Measurements from ENCODE around the gene FBLN5. TPM values are rescaled to one million over a fixed set of nuclear protein-coding genes. Genes with fewer than 3 reads are reported as not detected.

The FBLN5 gene
- total and polyA plus RNA-seq, 4 experiments from 2014 or later: 7.9 to 23.7 (median 15.8) TPM

- no peak overlapping the region for H3K4me3 ChIP-seq (ENCODE audit: low read length in 2 of 2)
- POLR2A ChIA-PET (ENCODE audit: partially characterized antibody): interaction anchor here (0.6 to 7.3 kb wide), 12 partner anchors 10 to 474 kb away, joined by 3 to 86 read pairs (median 3); partner anchors contain the start of gene TC2N
- Mint-ChIP-seq H3K4me3 (peak overlapping the region in 4 of 8 donors; percentile 51 to 81 (median 72)), H3K4me1 (peaks cover 31 to 64% (median 46%) of the 10 kb centered on the region in 4 donors), H3K36me3 (no peaks in the 10 kb centered on the region), H3K27me3 (no peaks in the 10 kb centered on the region), H3K27ac (peak overlapping the region; percentile 79 to 91 (median 86)), H3K9me3 (no peaks in the 10 kb centered on the region)
- H3K27ac ChIP-seq (ENCODE audit: low read depth, low read length): no peak overlapping the region
- intact Hi-C loops (cut with micrococcal nuclease): loop anchor here (2.0 to 5.0 kb wide), 4 partner anchors 17 to 102 kb away; partner anchors contain the start of gene TC2N
- no peaks in the 10 kb centered on the region for H3K9me3 ChIP-seq (ENCODE audit: control insufficient read depth in 1 of 2, low read length in 2 of 2)
- peaks cover 54% of the 10 kb centered on the region for H3K4me1 ChIP-seq (ENCODE audit: insufficient read depth, low read length)
- H3K27me3 ChIP-seq (ENCODE audit: insufficient read depth, low read length): no peaks in the 10 kb centered on the region
- H3K36me3 ChIP-seq (ENCODE audit: insufficient read depth, low read length): no peaks in the 10 kb centered on the region
- CTCF ChIA-PET (ENCODE audit: partially characterized antibody): interaction anchor here (1.2 to 6.2 kb wide), 2 partner anchors 15 to 22 kb away, joined by 3 to 46 read pairs; partner anchors contain the start of gene TC2N
- DNase-seq: no peak
Observed at GRCh38 chr14:91889477-91890211, 57.9 kb downstream of the FBLN5 start.

GRCh38 chr14:91888641-91889476 lies 58.6 kb downstream of the FBLN5 start:
- H3K4me3 Mint-ChIP-seq: peak overlapping the region in 1 of 8 donors; percentile 52
- Histone ChIP-seq H3K4me1 (ENCODE audit: insufficient read depth, low read length) (peaks cover 50% of the 10 kb centered on the region), H3K27me3 (ENCODE audit: insufficient read depth, low read length) (no peaks in the 10 kb centered on the region), H3K36me3 (ENCODE audit: insufficient read depth, low read length) (no peaks in the 10 kb centered on the region), H3K9me3 (ENCODE audit: control insufficient read depth in 1 of 2, low read length in 2 of 2) (no peaks in the 10 kb centered on the region), H3K4me3 (ENCODE audit: low read length in 2 of 2) (no peak overlapping the region), H3K27ac (ENCODE audit: low read depth, low read length) (no peak overlapping the region)
- intact Hi-C loops (cut with micrococcal nuclease): loop anchor here (2.0 kb wide), 1 partner anchor 16 kb away; no protein-coding TSS in a partner anchor
- H3K27ac Mint-ChIP-seq: peak overlapping the region in 5 of 7 donors; percentile 10 to 86 (median 68)
- H3K9me3 Mint-ChIP-seq: no peaks in the 10 kb centered on the region
- H3K36me3 Mint-ChIP-seq: no peaks in the 10 kb centered on the region
- H3K4me1 Mint-ChIP-seq: peaks cover 31 to 59% (median 45%) of the 10 kb centered on the region in 4 donors
- H3K27me3 Mint-ChIP-seq: no peaks in the 10 kb centered on the region
- CTCF ChIA-PET (ENCODE audit: partially characterized antibody): interaction anchor here (6.2 kb wide), 1 partner anchor 14 kb away, joined by 46 read pairs; no protein-coding TSS in a partner anchor
- POLR2A ChIA-PET (ENCODE audit: partially characterized antibody): interaction anchor here (0.6 to 7.3 kb wide), 10 partner anchors 10 to 473 kb away, joined by 3 to 86 read pairs (median 4); partner anchors contain the start of gene TC2N
- DNase-seq: no peak

- H3K9me3 ChIP-seq (ENCODE audit: control insufficient read depth in 1 of 2, low read length in 2 of 2): no peaks in the 10 kb centered on the region
- ChIA-PET POLR2A (ENCODE audit: partially characterized antibody) (no interaction called here), CTCF (ENCODE audit: partially characterized antibody) (no interaction called here)
- no peak for DNase-seq
- H3K4me1 ChIP-seq (ENCODE audit: insufficient read depth, low read length): peaks cover 33% of the 10 kb centered on the region
- Mint-ChIP-seq H3K4me1 (peaks cover 22 to 40% (median 30%) of the 10 kb centered on the region in 4 donors), H3K36me3 (no peaks in the 10 kb centered on the region), H3K27me3 (no peaks in the 10 kb centered on the region), H3K4me3 (no peak overlapping the region), H3K9me3 (no peaks in the 10 kb centered on the region), H3K27ac (peak overlapping the region in 2 of 7 donors; percentile 66 to 72)
- H3K27me3 ChIP-seq (ENCODE audit: insufficient read depth, low read length): no peaks in the 10 kb centered on the region
- no peak overlapping the region for H3K27ac ChIP-seq (ENCODE audit: low read depth, low read length)
- no peak overlapping the region for H3K4me3 ChIP-seq (ENCODE audit: low read length in 2 of 2)
- no peaks in the 10 kb centered on the region for H3K36me3 ChIP-seq (ENCODE audit: insufficient read depth, low read length)
- intact Hi-C loops (cut with micrococcal nuclease): no loop called here
Observed at GRCh38 chr14:91886961-91887360, 60.5 kb downstream of the FBLN5 start.

- H3K4me1 ChIP-seq (ENCODE audit: insufficient read depth, low read length): peaks cover 28% of the 10 kb centered on the region
- no peak overlapping the region for H3K27ac ChIP-seq (ENCODE audit: low read depth, low read length)
- H3K27me3 ChIP-seq (ENCODE audit: insufficient read depth, low read length): no peaks in the 10 kb centered on the region
- no peak overlapping the region for H3K4me3 Mint-ChIP-seq
- peak overlapping the region in 2 of 7 donors; percentile 53 to 60 for H3K27ac Mint-ChIP-seq
- no peak overlapping the region for H3K4me3 ChIP-seq (ENCODE audit: low read length in 2 of 2)
- no peak for DNase-seq
- H3K9me3 Mint-ChIP-seq: peaks cover 0 to 3% (median 0%) of the 10 kb centered on the region in 8 donors
- no peaks in the 10 kb centered on the region for H3K9me3 ChIP-seq (ENCODE audit: control insufficient read depth in 1 of 2, low read length in 2 of 2)
- intact Hi-C loops (cut with micrococcal nuclease): no loop called here
- H3K27me3 Mint-ChIP-seq: peaks cover 0 to 2% of the 10 kb centered on the region in 2 donors
- ChIA-PET CTCF (ENCODE audit: partially characterized antibody) (no interaction called here), POLR2A (ENCODE audit: partially characterized antibody) (interaction anchor here (1.7 to 4.8 kb wide), 2 partner anchors 12 to 19 kb away, joined by 5 to 51 read pairs; partner anchors contain the start of gene TC2N)
- peaks cover 0 to 2% of the 10 kb centered on the region in 2 donors for H3K36me3 Mint-ChIP-seq
- H3K4me1 Mint-ChIP-seq: peaks cover 21 to 36% (median 27%) of the 10 kb centered on the region in 4 donors
- H3K36me3 ChIP-seq (ENCODE audit: insufficient read depth, low read length): no peaks in the 10 kb centered on the region
Observed at GRCh38 chr14:91885839-91886238, 61.7 kb downstream of the FBLN5 start.

GRCh38 chr14:91885113-91885712 lies 62.3 kb downstream of the FBLN5 start:
- Histone ChIP-seq H3K36me3 (ENCODE audit: insufficient read depth, low read length) (no peaks in the 10 kb centered on the region), H3K27me3 (ENCODE audit: insufficient read depth, low read length) (no peaks in the 10 kb centered on the region), H3K4me1 (ENCODE audit: insufficient read depth, low read length) (peaks cover 28% of the 10 kb centered on the region), H3K27ac (ENCODE audit: low read depth, low read length) (no peak overlapping the region), H3K9me3 (ENCODE audit: control insufficient read depth in 1 of 2, low read length in 2 of 2) (no peaks in the 10 kb centered on the region), H3K4me3 (ENCODE audit: low read length in 2 of 2) (no peak overlapping the region)
- POLR2A ChIA-PET (ENCODE audit: partially characterized antibody): interaction anchor here (1.7 to 4.8 kb wide), 3 partner anchors 11 to 21 kb away, joined by 5 to 51 read pairs (median 9); partner anchors contain the start of gene TC2N
- Mint-ChIP-seq H3K27ac (peak overlapping the region in 2 of 7 donors; percentile 9 to 51), H3K4me1 (peaks cover 19 to 36% (median 27%) of the 10 kb centered on the region in 4 donors), H3K9me3 (peaks cover 0 to 3% (median 0%) of the 10 kb centered on the region in 8 donors), H3K36me3 (peaks cover 0 to 2% of the 10 kb centered on the region in 2 donors), H3K27me3 (peaks cover 0 to 2% of the 10 kb centered on the region in 2 donors), H3K4me3 (no peak overlapping the region)
- CTCF ChIA-PET (ENCODE audit: partially characterized antibody): interaction anchor here (0.6 kb wide), 1 partner anchor 41 kb away, joined by 4 read pairs; no protein-coding TSS in a partner anchor
- intact Hi-C loops (cut with micrococcal nuclease): no loop called here
- no peak for DNase-seq

- DNase-seq: no peak
- intact Hi-C loops (cut with micrococcal nuclease): no loop called here
- Mint-ChIP-seq H3K4me3 (no peak overlapping the region), H3K27ac (peak overlapping the region in 2 of 7 donors; percentile 8 to 51), H3K36me3 (peaks cover 0 to 2% of the 10 kb centered on the region in 2 donors), H3K4me1 (peaks cover 19 to 36% (median 26%) of the 10 kb centered on the region in 4 donors), H3K27me3 (peaks cover 0 to 2% of the 10 kb centered on the region in 2 donors), H3K9me3 (peaks cover 0 to 3% (median 0%) of the 10 kb centered on the region in 8 donors)
- Histone ChIP-seq H3K4me1 (ENCODE audit: insufficient read depth, low read length) (peaks cover 26% of the 10 kb centered on the region), H3K4me3 (ENCODE audit: low read length in 2 of 2) (no peak overlapping the region), H3K36me3 (ENCODE audit: insufficient read depth, low read length) (no peaks in the 10 kb centered on the region), H3K27ac (ENCODE audit: low read depth, low read length) (no peak overlapping the region), H3K9me3 (ENCODE audit: control insufficient read depth in 1 of 2, low read length in 2 of 2) (no peaks in the 10 kb centered on the region), H3K27me3 (ENCODE audit: insufficient read depth, low read length) (no peaks in the 10 kb centered on the region)
- POLR2A ChIA-PET (ENCODE audit: partially characterized antibody): interaction anchor here (1.7 to 4.8 kb wide), 3 partner anchors 11 to 21 kb away, joined by 5 to 51 read pairs (median 9); partner anchors contain the start of gene TC2N
- CTCF ChIA-PET (ENCODE audit: partially characterized antibody): no interaction called here
Observed at GRCh38 chr14:91884664-91885063, 62.8 kb downstream of the FBLN5 start.
